GM18868 (cell line): ENCODE data around the gene MYH9.
A peak's percentile ranks its signal among the peaks of the same experiment; 100 is the strongest.

ENCODE experiments used
- ATAC-seq: cut with Tn5 transposase; IDR thresholded peaks from one replicate; pipeline ENCODE4 v1.9.1; 2021; ENCODE audit warnings: mild to moderate bottlenecking, moderate library complexity; ENCODE audit not compliant: unreplicated experiment

The MYH9 gene

GRCh38 chr22:36369004-36369921 is 18.5 kb downstream of the MYH9 start:
- ATAC-seq, result no peak

GRCh38 chr22:36368359-36368983 is 19.3 kb downstream of the MYH9 start:
- no peak for ATAC-seq

- no peak for ATAC-seq
Observed at GRCh38 chr22:36367479-36367878, 20.3 kb downstream of the MYH9 start.

- ATAC-seq, result no peak
Observed at GRCh38 chr22:36367066-36367465, 20.7 kb downstream of the MYH9 start.

- ATAC-seq, result no peak
Observed at GRCh38 chr22:36366291-36366708, 21.5 kb downstream of the MYH9 start.

GRCh38 chr22:36365020-36365411 is 22.8 kb downstream of the MYH9 start:
- ATAC-seq, result peak; percentile 56

- ATAC-seq, result no peak
Observed at GRCh38 chr22:36364255-36365019, 23.3 kb downstream of the MYH9 start.

GRCh38 chr22:36363349-36363981 is 24.3 kb downstream of the MYH9 start:
- ATAC-seq, result no peak

GRCh38 chr22:36362932-36363331 is 24.8 kb downstream of the MYH9 start:
- ATAC-seq, result no peak

- no peak for ATAC-seq
Observed at GRCh38 chr22:36362075-36362474, 25.7 kb downstream of the MYH9 start.

GRCh38 chr22:36360871-36361383 is 26.8 kb downstream of the MYH9 start:
- no peak for ATAC-seq

GRCh38 chr22:36360011-36360410 is 27.8 kb downstream of the MYH9 start:
- ATAC-seq, result no peak

- ATAC-seq, result no peak
Observed at GRCh38 chr22:36359470-36359996, 28.2 kb downstream of the MYH9 start.

GRCh38 chr22:36358533-36359469 is 29.0 kb downstream of the MYH9 start:
- no peak for ATAC-seq

GRCh38 chr22:36356708-36357624 is 30.8 kb downstream of the MYH9 start:
- ATAC-seq, result no peak

GRCh38 chr22:36355894-36356293 is 31.9 kb downstream of the MYH9 start:
- ATAC-seq, result no peak

- no peak for ATAC-seq
Observed at GRCh38 chr22:36355362-36355761, 32.4 kb downstream of the MYH9 start.

- no peak for ATAC-seq
Observed at GRCh38 chr22:36352803-36353507, 34.8 kb downstream of the MYH9 start.
